Stimulated activated CD4-positive, alpha-beta T cell treated with anti-CD3 and anti-CD28 coated beads, Interleukin-4, amount 100 ng/mL, for 4 hours (primary cell): ENCODE measurements around the gene CCDC88A.
A peak's percentile ranks its signal among the peaks of the same experiment; 100 is the strongest.
"Not testable (repeated sequence)": the region's sequence is repeated elsewhere in the genome, so short reads cannot be mapped to it uniquely, and the experiment has no call there.

Source experiments
- DNase-seq, 2 experiments: peaks; one replicate each; pipeline ENCODE4 v3.0.0-alpha.2; 2020

CCDC88A gene

GRCh38 chr2:55385516-55385915, 34.1 kb downstream of the CCDC88A start:
- DNase-seq = not testable (repeated sequence)

- DNase-seq = no peak
These were observed 34.9 kb downstream of the CCDC88A start for GRCh38 chr2:55384786-55385185.

GRCh38 chr2:55371376-55371775, 48.3 kb downstream of the CCDC88A start:
- DNase-seq = no peak

- no peak for DNase-seq
These were observed 49.4 kb downstream of the CCDC88A start for GRCh38 chr2:55370208-55370607.

- DNase-seq = no peak
These were observed 54.4 kb downstream of the CCDC88A start for GRCh38 chr2:55365303-55365702.

- DNase-seq = no peak
These were observed 55.2 kb downstream of the CCDC88A start for GRCh38 chr2:55364189-55365055.

GRCh38 chr2:55363636-55364035, 56.0 kb downstream of the CCDC88A start:
- DNase-seq = no peak

GRCh38 chr2:55361465-55362189, 58.0 kb downstream of the CCDC88A start:
- DNase-seq = no peak

GRCh38 chr2:55358451-55358850, 61.2 kb downstream of the CCDC88A start:
- no peak for DNase-seq

- DNase-seq = no peak
These were observed 61.7 kb downstream of the CCDC88A start for GRCh38 chr2:55357927-55358326.

GRCh38 chr2:55357164-55357563, 62.5 kb downstream of the CCDC88A start:
- DNase-seq = no peak

GRCh38 chr2:55356136-55356535, 63.5 kb downstream of the CCDC88A start:
- not testable (repeated sequence) for DNase-seq

- no peak for DNase-seq
These were observed 64.2 kb downstream of the CCDC88A start for GRCh38 chr2:55355451-55355850.

GRCh38 chr2:55351672-55352071, 68.0 kb downstream of the CCDC88A start:
- DNase-seq = no peak

GRCh38 chr2:55345064-55345463, 74.6 kb downstream of the CCDC88A start:
- DNase-seq = no peak

- no peak for DNase-seq
These were observed 81.4 kb downstream of the CCDC88A start for GRCh38 chr2:55338268-55338667.

GRCh38 chr2:55334728-55335127, 84.9 kb downstream of the CCDC88A start:
- DNase-seq = no peak

GRCh38 chr2:55330541-55331297, 88.9 kb downstream of the CCDC88A start:
- no peak for DNase-seq

- no peak for DNase-seq
These were observed 92.0 kb downstream of the CCDC88A start for GRCh38 chr2:55327470-55328230.

- DNase-seq = no peak
These were observed 104.7 kb downstream of the CCDC88A start for GRCh38 chr2:55314985-55315384.

- DNase-seq = peak in 1 of 2 experiments; percentile 8
These were observed 108.2 kb downstream of the CCDC88A start for GRCh38 chr2:55311444-55311870.

- no peak for DNase-seq
These were observed 110.2 kb downstream of the CCDC88A start for GRCh38 chr2:55309446-55309845.

GRCh38 chr2:55302241-55302640, 117.4 kb downstream of the CCDC88A start:
- no peak for DNase-seq
